K562 (cell line): ENCODE results near the gene MGST2. TPM values are rescaled to one million over a fixed set of nuclear protein-coding genes. Genes with fewer than 3 reads are reported as not detected.

Experiments used
- ATAC-seq: fragments of 200-7000 bp; cut with Tn5 transposase; 3 replicates; pipeline ENCODE4 v1.9.1; 2020; ENCODE audit warnings: moderate library complexity
- BruUV-seq: library from RNA; stranded (reverse); fragments of 400-500 nt; replicated peaks from 2 replicates; lab custom pipeline; 2021; lab: Mats Ljungman, UMichigan
- CTCF ChIA-PET: fragments of 300-600 bp; formaldehyde crosslinking; extraction: SDS; loops from one replicate; lab custom pipeline; 2021; ENCODE audit warnings: low intra/inter-chr PET ratio; lab: Yijun Ruan, JAX
- POLR2A ChIA-PET: fragments of 300-600, 350-650 bp; sonication (Branson Sonifier 250); formaldehyde crosslinking; extraction: SDS; loops from one replicate; lab custom pipeline; 2021; ENCODE audit warnings: antibody characterized with exemption, inconsistent platforms; lab: Yijun Ruan, JAX
- DNase-seq, 4 experiments: peaks; one replicate each; pipeline versions ENCODE4 v3.0.0 to v3.0.0-alpha.2; 2011 to 2018; ENCODE audit warnings: low spot score in 3 of 4, mixed read lengths in 3 of 4; ENCODE audit errors: extremely low read depth in 1 of 4
- FAIRE-seq: peaks from 2 replicates; lab custom pipeline; 2011; peaks lifted over from hg19 to GRCh38; lab: Jason Lieb, UNC
- H2AFZ ChIP-seq: 2 replicates; pipeline ENCODE4 v1.6.0; 2011; ENCODE audit warnings: low read depth, low read length, control low read depth, inconsistent platforms
- H3K27ac ChIP-seq: fragments of 200-600 bp; 3 replicates; pipeline ENCODE4 v1.8.0; 2011; ENCODE audit warnings: low read depth, mild to moderate bottlenecking, control low read depth, inconsistent platforms, low read length, moderate library complexity, mixed read lengths; ENCODE audit errors: extremely low read depth
- H3K27me3 ChIP-seq, 2 experiments: fragments of 300-600 bp in 1 of 2; 2 replicates in 1 of 2; 3 replicates in 1 of 2; pipeline versions ENCODE4 v1.6.0 to v1.8.0; 2011; ENCODE audit warnings: inconsistent platforms in 2 of 2, low read length in 2 of 2, mild to moderate bottlenecking in 1 of 2, mixed read lengths in 1 of 2, moderate library complexity in 1 of 2; ENCODE audit not compliant: control insufficient read depth in 2 of 2, insufficient read depth in 2 of 2
- H3K36me3 ChIP-seq: fragments of 300-600 bp; 3 replicates; pipeline ENCODE4 v1.8.0; 2011; ENCODE audit warnings: mild to moderate bottlenecking, low read length, inconsistent platforms; ENCODE audit not compliant: control insufficient read depth, insufficient read depth
- H3K4me1 ChIP-seq, 2 experiments: fragments of 200-600 bp in 1 of 2; replicated peaks in 1 of 2; 2 replicates in 1 of 2; 3 replicates in 1 of 2; pipeline versions ENCODE4 v1.5.1 to v1.8.0; 2011; ENCODE audit warnings: inconsistent platforms in 2 of 2, low read length in 2 of 2, mild to moderate bottlenecking in 1 of 2, mixed read lengths in 1 of 2, moderate library complexity in 1 of 2; ENCODE audit not compliant: control insufficient read depth in 2 of 2, insufficient read depth in 2 of 2
- H3K4me2 ChIP-seq: 2 replicates; pipeline ENCODE4 v1.6.1; 2011; ENCODE audit warnings: low read length, control low read depth, inconsistent platforms, mixed read lengths; ENCODE audit not compliant: insufficient read depth
- H3K4me3 ChIP-seq: fragments of 200-600 bp; sonication (generic), shearing (Covaris generic); 2 replicates; pipeline ENCODE4 v1.5.1; 2016; ENCODE audit warnings: control low read depth, inconsistent platforms
- H3K79me2 ChIP-seq: fragments of 200-600 bp; 3 replicates; pipeline ENCODE4 v1.8.0; 2011; ENCODE audit warnings: low read length, inconsistent platforms; ENCODE audit not compliant: control insufficient read depth, insufficient read depth
- H3K9ac ChIP-seq, 2 experiments: 2 replicates each; pipeline versions ENCODE4 v1.6.0 to v1.6.1; 2011; ENCODE audit warnings: low read depth in 2 of 2, low read length in 2 of 2, control low read depth in 1 of 2, inconsistent platforms in 1 of 2, mild to moderate bottlenecking in 1 of 2, mixed read lengths in 1 of 2; ENCODE audit not compliant: insufficient read depth in 1 of 2
- H3K9me1 ChIP-seq: one replicate; pipeline ENCODE4 v1.6.0; 2011; ENCODE audit warnings: inconsistent platforms, mild to moderate bottlenecking, low read length, moderate library complexity; ENCODE audit not compliant: control insufficient read depth, insufficient read depth
- H3K9me3 ChIP-seq: replicated peaks from 2 replicates; pipeline ENCODE4 v1.5.1; 2011; ENCODE audit warnings: low read depth, low read length, inconsistent platforms; ENCODE audit not compliant: control insufficient read depth, insufficient read depth
- H4K20me1 ChIP-seq: replicated peaks from 2 replicates; pipeline ENCODE4 v1.6.1; 2011; ENCODE audit warnings: low read length, inconsistent platforms, mixed read lengths; ENCODE audit not compliant: control insufficient read depth, insufficient read depth
- CC2D1A ChIP-seq: fragments of 450-650 bp; IDR thresholded peaks from 2 replicates; pipeline ENCODE4 v1.6.1; 2017; ENCODE audit warnings: mild to moderate bottlenecking
- E2F3 ChIP-seq: fragments of 250-450 bp; sonication (Bioruptor Pico); IDR thresholded peaks from 2 replicates; pipeline ENCODE4 v1.4.0; 2020; ENCODE audit warnings: mild to moderate bottlenecking
- HNRNPK ChIP-seq: fragments of 200-400 bp; formaldehyde crosslinking; IDR thresholded peaks from one replicate; pipeline ENCODE4 v1.6.1; 2018; ENCODE audit warnings: mild to moderate bottlenecking, low read depth, low read length; ENCODE audit not compliant: poor library complexity, severe bottlenecking
- ID3 ChIP-seq, 2 experiments: fragments of 250-450 bp in 1 of 2; fragments of 450-650 bp in 1 of 2; sonication (Bioruptor Pico) in 1 of 2; IDR thresholded peaks; 2 replicates each; pipeline versions ENCODE4 v1.6.1 to v1.8.0; 2016 to 2021; ENCODE audit warnings: mild to moderate bottlenecking in 2 of 2, moderate library complexity in 2 of 2, missing compliant biosample characterization in 1 of 2, missing genetic modification characterization in 1 of 2
- NR4A1 ChIP-seq, 2 experiments: fragments of 250-450 bp in 1 of 2; fragments of 450-650 bp in 1 of 2; sonication (Bioruptor Pico) in 1 of 2; IDR thresholded peaks; 2 replicates each; pipeline versions ENCODE4 v1.4.0 to v1.6.1; 2016 to 2020; ENCODE audit warnings: mild to moderate bottlenecking in 2 of 2, missing compliant biosample characterization in 1 of 2, missing genetic modification characterization in 1 of 2, moderate library complexity in 1 of 2
- THRAP3 ChIP-seq: fragments of 450-650 bp; IDR thresholded peaks from 2 replicates; pipeline ENCODE4 v1.6.1; 2016; ENCODE audit warnings: mild to moderate bottlenecking, inconsistent platforms, borderline replicate concordance
- U2AF2 ChIP-seq: fragments of 200-400 bp; formaldehyde crosslinking; optimal IDR thresholded peaks from 2 replicates; pipeline ENCODE3; 2017; ENCODE audit warnings: low read depth, mild to moderate bottlenecking, low read length
- ZNF143 ChIP-seq: sonication (generic); formaldehyde crosslinking; IDR thresholded peaks from 2 replicates; pipeline ENCODE4 v1.9.0; 2022; ENCODE audit warnings: mild to moderate bottlenecking, missing genetic modification reagents
- ZNF23 ChIP-seq: fragments of 250-450 bp; sonication (Bioruptor Pico); IDR thresholded peaks from 2 replicates; pipeline ENCODE4 v1.4.0; 2020; ENCODE audit warnings: mild to moderate bottlenecking
- WGBS: fragments of 100-300 bp; shearing (Covaris generic); methylation state at CpG from one replicate; pipeline ENCODE4 v1.1.6; 2016; ENCODE audit warnings: low coverage, mixed read lengths; ENCODE audit not compliant: insufficient coverage; ENCODE audit errors: missing lambda C conversion rate; 5-methylcytosine and 5-hydroxymethylcytosine counted together
- in situ Hi-C: fragments of 300-500 bp; cut with MboI; formaldehyde crosslinking; loops from 4 replicates; pipeline ENCODE4 v1.15.0; 2018; ENCODE audit warnings: inconsistent platforms, mixed read lengths
- intact Hi-C: fragments of 100-400 bp; cut with micrococcal nuclease; formaldehyde crosslinking; loops from 2 replicates; pipeline ENCODE4 v1.14.2; 2022
- polyA plus RNA-seq, 8 experiments: library from polyadenylated mRNA; depleted of rRNA in 4 of 8; stranded (reverse) in 5 of 8; unstranded in 3 of 8; fragments of >200 nt; fragmentation: Nextera tagmentation in 2 of 8; fragmentation: Illumina TruSeq in 1 of 8; extraction: Ambion mirVana in 2 of 8; extraction: Trizol in 1 of 8; gene quantifications; 2 replicates each; pipeline versions ENCODE4 v1.2.1 to v1.2.3, GENCODE V29; 2011 to 2014; ENCODE audit warnings: inconsistent platforms in 1 of 8, missing spikeins in 1 of 8
- total RNA-seq, 7 experiments: library from RNA; depleted of rRNA in 6 of 7; stranded (reverse); fragments of >200 nt in 6 of 7; fragmentation: Illumina TruSeq in 2 of 7; extraction: Trizol in 2 of 7; gene quantifications; 2 replicates each; pipeline versions ENCODE4 v1.2.1 to v1.2.3, GENCODE V29; 2011 to 2021; ENCODE audit warnings: low replicate concordance in 1 of 7

The MGST2 gene
- total and polyA plus RNA-seq, 9 of the 15 experiments (the other 6 are each of a cell fraction or from before 2014, with no cell fraction given) = 38.7 to 115 (median 84.6) TPM

- ChIA-PET POLR2A (no interaction called here), CTCF (no interaction called here)
- Histone ChIP-seq H3K4me1 (no peaks in the 10 kb centered on the region), H3K27ac (no peak overlapping the region), H3K9me3 (peaks cover 1% of the 10 kb centered on the region; the same call in 1 of the 2 replicates), H3K27me3 (peaks cover 4 to 20% of the 10 kb centered on the region in 2 experiments; a peak in 3 of 5 replicates), H3K9ac (no peak overlapping the region), H4K20me1 (no peaks in the 10 kb centered on the region), H2AFZ (no peak overlapping the region), H3K4me2 (no peak overlapping the region), H3K4me3 (no peak overlapping the region), H3K79me2 (no peaks in the 10 kb centered on the region), H3K36me3 (no peaks in the 10 kb centered on the region), H3K9me1 (peaks cover 3% of the 10 kb centered on the region)
- DNase-seq = no peak
- 0% methylated on average over 2 of the region's 2 CpGs for WGBS
- intact Hi-C loops (loop anchor here (10.0 kb wide), 1 partner anchor 606 kb away; no protein-coding TSS in a partner anchor), in situ Hi-C loops (no loop called here)
- no TSS peak for BruUV-seq
- no peak for ATAC-seq
- FAIRE-seq = no peak
- TF ChIP-seq ID3 (CRISPR knock-in tag; IDR thresholded peaks at IDR 0.05) = no peak
- no peak for TF ChIP-seq ID3 (tag; IDR thresholded peaks at IDR 0.05)
- TF ChIP-seq NR4A1 (CRISPR knock-in tag; IDR thresholded peaks at IDR 0.05) = no peak
- TF ChIP-seq NR4A1 (tag; IDR thresholded peaks at IDR 0.05) = no peak
- TF ChIP-seq U2AF2 = no peak
- no peak for TF ChIP-seq ZNF23 (CRISPR knock-in tag)
- TF ChIP-seq HNRNPK = no peak
- TF ChIP-seq THRAP3 = no peak
- TF ChIP-seq ZNF143 (CRISPR knock-in tag) = no peak
- TF ChIP-seq E2F3 (CRISPR knock-in tag) = no peak
- no peak for TF ChIP-seq CC2D1A
Measured at GRCh38 chr4:139641218-139641617, 24.4 kb upstream of the MGST2 start.
